ENCODE measurements around the gene HNRNPH2. TPM values are rescaled to one million over a fixed set of nuclear protein-coding genes. Genes with fewer than 3 reads are reported as not detected.

HNRNPH2 gene
- total and polyA plus RNA-seq, 9 of the 15 experiments (the other 6 are each of a cell fraction or from before 2014, with no cell fraction given) = 40.0 to 130 (median 60.3) TPM

- TF ChIP-seq ZC3H4 (CRISPR knock-in tag; IDR thresholded peaks at IDR 0.05; ENCODE audit: borderline replicate concordance) (no peak), ZNF143 (CRISPR knock-in tag; IDR thresholded peaks at IDR 0.05) (no peak), NONO (IDR thresholded peaks at IDR 0.05; ENCODE audit: low read depth in 2 of 2, low read length in 1 of 2) (no peak), ZBTB5 (IDR thresholded peaks at IDR 0.05) (no peak), MAFK (IDR thresholded peaks at IDR 0.05; ENCODE audit: low read length) (no peak), MXI1 (IDR thresholded peaks at IDR 0.05; ENCODE audit: low read depth, low read length) (no peak), GATAD2B (IDR thresholded peaks at IDR 0.05; ENCODE audit: borderline replicate concordance) (no peak), MYNN (IDR thresholded peaks at IDR 0.05) (no peak), MYNN (CRISPR knock-in tag; IDR thresholded peaks at IDR 0.05) (no peak), RFX5 (IDR thresholded peaks at IDR 0.05; ENCODE audit: low read depth, low read length) (no peak), ATF3 (IDR thresholded peaks at IDR 0.05) (peak; percentile 1; the same call in 1 of the 2 replicates), ATF3 (CRISPR knock-in tag; conservative IDR thresholded peaks at IDR 0.05) (no peak), NCOR1 (IDR thresholded peaks at IDR 0.05) (peak; percentile 42; the same call in 1 of the 2 replicates), ESRRA (IDR thresholded peaks at IDR 0.05; ENCODE audit: borderline replicate concordance, low read depth) (no peak), STAG1 (CRISPR knock-in tag; IDR thresholded peaks at IDR 0.05; ENCODE audit: borderline replicate concordance) (no peak), ZBTB7A (IDR thresholded peaks at IDR 0.05; ENCODE audit: borderline replicate concordance, control insufficient read depth, low read depth, low read length) (no peak), DACH1 (IDR thresholded peaks at IDR 0.05; ENCODE audit: partially characterized antibody) (no peak), ZNF507 (tag; conservative IDR thresholded peaks at IDR 0.05) (no peak), ZNF316 (IDR thresholded peaks at IDR 0.05) (peak; percentile 50; the same call in 1 of the 2 replicates)
- TF ChIP-seq, protein P1, sequence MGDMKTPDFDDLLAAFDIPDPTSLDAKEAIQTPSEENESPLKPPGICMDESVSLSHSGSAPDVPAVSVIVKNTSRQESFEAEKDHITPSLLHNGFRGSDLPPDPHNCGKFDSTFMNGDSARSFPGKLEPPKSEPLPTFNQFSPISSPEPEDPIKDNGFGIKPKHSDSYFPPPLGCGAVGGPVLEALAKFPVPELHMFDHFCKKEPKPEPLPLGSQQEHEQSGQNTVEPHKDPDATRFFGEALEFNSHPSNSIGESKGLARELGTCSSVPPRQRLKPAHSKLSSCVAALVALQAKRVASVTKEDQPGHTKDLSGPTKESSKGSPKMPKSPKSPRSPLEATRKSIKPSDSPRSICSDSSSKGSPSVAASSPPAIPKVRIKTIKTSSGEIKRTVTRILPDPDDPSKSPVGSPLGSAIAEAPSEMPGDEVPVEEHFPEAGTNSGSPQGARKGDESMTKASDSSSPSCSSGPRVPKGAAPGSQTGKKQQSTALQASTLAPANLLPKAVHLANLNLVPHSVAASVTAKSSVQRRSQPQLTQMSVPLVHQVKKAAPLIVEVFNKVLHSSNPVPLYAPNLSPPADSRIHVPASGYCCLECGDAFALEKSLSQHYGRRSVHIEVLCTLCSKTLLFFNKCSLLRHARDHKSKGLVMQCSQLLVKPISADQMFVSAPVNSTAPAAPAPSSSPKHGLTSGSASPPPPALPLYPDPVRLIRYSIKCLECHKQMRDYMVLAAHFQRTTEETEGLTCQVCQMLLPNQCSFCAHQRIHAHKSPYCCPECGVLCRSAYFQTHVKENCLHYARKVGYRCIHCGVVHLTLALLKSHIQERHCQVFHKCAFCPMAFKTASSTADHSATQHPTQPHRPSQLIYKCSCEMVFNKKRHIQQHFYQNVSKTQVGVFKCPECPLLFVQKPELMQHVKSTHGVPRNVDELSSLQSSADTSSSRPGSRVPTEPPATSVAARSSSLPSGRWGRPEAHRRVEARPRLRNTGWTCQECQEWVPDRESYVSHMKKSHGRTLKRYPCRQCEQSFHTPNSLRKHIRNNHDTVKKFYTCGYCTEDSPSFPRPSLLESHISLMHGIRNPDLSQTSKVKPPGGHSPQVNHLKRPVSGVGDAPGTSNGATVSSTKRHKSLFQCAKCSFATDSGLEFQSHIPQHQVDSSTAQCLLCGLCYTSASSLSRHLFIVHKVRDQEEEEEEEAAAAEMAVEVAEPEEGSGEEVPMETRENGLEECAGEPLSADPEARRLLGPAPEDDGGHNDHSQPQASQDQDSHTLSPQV (IDR thresholded peaks at IDR 0.05) = peak; percentile 18; the same call in 1 of the 2 replicates
- TF ChIP-seq, protein P2, sequence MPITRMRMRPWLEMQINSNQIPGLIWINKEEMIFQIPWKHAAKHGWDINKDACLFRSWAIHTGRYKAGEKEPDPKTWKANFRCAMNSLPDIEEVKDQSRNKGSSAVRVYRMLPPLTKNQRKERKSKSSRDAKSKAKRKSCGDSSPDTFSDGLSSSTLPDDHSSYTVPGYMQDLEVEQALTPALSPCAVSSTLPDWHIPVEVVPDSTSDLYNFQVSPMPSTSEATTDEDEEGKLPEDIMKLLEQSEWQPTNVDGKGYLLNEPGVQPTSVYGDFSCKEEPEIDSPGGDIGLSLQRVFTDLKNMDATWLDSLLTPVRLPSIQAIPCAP (CRISPR knock-in tag; IDR thresholded peaks at IDR 0.05; ENCODE audit: borderline replicate concordance) = no peak
These were observed 21.5 kb upstream of the HNRNPH2 start (continued) for GRCh38 chrX:101386542-101386885.

All from K562 (cell line).